Bronchial epithelial cell (primary cell): Measurements from ENCODE around the gene NLRX1. TPM values are rescaled to one million over a fixed set of nuclear protein-coding genes. Genes with fewer than 3 reads are reported as not detected.
A peak's percentile ranks its signal among the peaks of the same experiment; 100 is the strongest.

ENCODE experiments used
- DNase-seq: peaks from one replicate; pipeline ENCODE4 v3.0.0-alpha.2; 2010; ENCODE audit warnings: low read depth
- FAIRE-seq: peaks from 2 replicates; lab custom pipeline; 2011; peaks lifted over from hg19 to GRCh38; lab: Jason Lieb, UNC
- H3K27me3 ChIP-seq: 2 replicates; pipeline ENCODE4 v1.5.1; 2011; ENCODE audit warnings: low read length; ENCODE audit not compliant: control insufficient read depth, insufficient read depth
- H3K36me3 ChIP-seq: 2 replicates; pipeline ENCODE4 v1.5.1; 2011; ENCODE audit warnings: low read length; ENCODE audit not compliant: control insufficient read depth, insufficient read depth
- H3K4me3 ChIP-seq: 2 replicates; pipeline ENCODE4 v1.5.1; 2011; ENCODE audit warnings: mild to moderate bottlenecking, low read depth, low read length, control low read depth
- total RNA-seq: library from RNA; depleted of rRNA; stranded (reverse); fragments of >200 nt; gene quantifications from 2 replicates; pipeline ENCODE4 v1.2.1, GENCODE V29; 2014
- TF ChIP-seq, protein P1 (sequence below): IDR thresholded peaks from 2 replicates; pipeline ENCODE4 v1.5.1; 2011; ENCODE audit warnings: mild to moderate bottlenecking, moderate library complexity, low read length, control low read depth, inconsistent platforms; ENCODE audit not compliant: insufficient read depth, severe bottlenecking

The NLRX1 gene
- 13.7 and 44.8 TPM in 2 replicates for total RNA-seq

GRCh38 chr11:119168471-119169281, at the start of gene NLRX1:
Gene NLRX1 (plus strand): TSS chr11:119168725. CDS start chr11:119171404, 2,679 bp downstream.
- peak within 1 kb of the TSS; percentile 78 for H3K4me3 ChIP-seq
- DNase-seq (peak; percentile 59), FAIRE-seq (no peak)
- TF ChIP-seq, protein P1, sequence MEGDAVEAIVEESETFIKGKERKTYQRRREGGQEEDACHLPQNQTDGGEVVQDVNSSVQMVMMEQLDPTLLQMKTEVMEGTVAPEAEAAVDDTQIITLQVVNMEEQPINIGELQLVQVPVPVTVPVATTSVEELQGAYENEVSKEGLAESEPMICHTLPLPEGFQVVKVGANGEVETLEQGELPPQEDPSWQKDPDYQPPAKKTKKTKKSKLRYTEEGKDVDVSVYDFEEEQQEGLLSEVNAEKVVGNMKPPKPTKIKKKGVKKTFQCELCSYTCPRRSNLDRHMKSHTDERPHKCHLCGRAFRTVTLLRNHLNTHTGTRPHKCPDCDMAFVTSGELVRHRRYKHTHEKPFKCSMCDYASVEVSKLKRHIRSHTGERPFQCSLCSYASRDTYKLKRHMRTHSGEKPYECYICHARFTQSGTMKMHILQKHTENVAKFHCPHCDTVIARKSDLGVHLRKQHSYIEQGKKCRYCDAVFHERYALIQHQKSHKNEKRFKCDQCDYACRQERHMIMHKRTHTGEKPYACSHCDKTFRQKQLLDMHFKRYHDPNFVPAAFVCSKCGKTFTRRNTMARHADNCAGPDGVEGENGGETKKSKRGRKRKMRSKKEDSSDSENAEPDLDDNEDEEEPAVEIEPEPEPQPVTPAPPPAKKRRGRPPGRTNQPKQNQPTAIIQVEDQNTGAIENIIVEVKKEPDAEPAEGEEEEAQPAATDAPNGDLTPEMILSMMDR, result peak; percentile 92
- no peaks in the 10 kb centered on the region for H3K27me3 ChIP-seq
- peaks cover 1% of the 10 kb centered on the region for H3K36me3 ChIP-seq

DNA sequence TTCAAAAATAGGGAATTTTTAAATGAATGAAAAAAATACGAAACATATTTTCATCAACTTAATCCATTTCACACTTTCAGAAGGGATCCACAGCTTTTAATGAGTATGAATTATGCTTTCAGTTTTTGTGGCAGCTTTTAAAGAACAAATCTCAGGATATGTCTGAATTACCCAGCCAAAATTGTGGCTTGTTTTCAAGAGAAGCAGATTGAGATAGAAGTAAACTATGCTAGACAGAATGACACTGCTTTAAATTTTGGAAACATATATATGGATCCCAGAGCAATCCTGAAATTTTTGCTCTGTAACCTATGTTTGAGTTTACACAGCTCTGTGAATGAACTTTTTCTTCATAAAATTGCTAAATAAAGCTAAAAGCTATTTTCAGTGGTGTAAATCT, 49.6 kb upstream of the NLRX1 start:
- Histone ChIP-seq H3K36me3 (peaks cover 2% of the 10 kb centered on the region), H3K27me3 (no peaks in the 10 kb centered on the region), H3K4me3 (no peak overlapping the region)
- FAIRE-seq, result no peak
- TF ChIP-seq, protein P1, result no peak
- no peak for DNase-seq

DNA sequence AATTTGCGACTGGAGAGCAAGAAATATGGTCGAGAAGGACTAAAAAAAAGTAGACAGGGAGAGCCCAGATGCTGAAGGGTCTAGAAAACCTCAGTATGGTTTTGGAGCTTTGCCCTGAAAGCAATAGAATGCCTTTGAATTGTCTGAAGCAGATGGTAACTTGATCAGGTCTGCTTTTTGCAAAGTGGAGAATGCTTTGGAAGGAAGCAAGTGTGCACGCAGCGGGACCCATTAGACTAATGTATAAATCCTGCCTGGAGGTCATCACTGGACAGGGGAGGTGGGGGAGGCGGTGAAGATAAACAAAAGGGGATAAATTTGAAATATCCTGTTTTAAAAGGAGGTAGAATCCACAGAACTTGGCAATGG, 47.9 kb upstream of the NLRX1 start:
- H3K4me3 ChIP-seq, result peak overlapping the region; percentile 74
- FAIRE-seq, result no peak
- DNase-seq, result no peak
- H3K36me3 ChIP-seq, result peaks cover 3% of the 10 kb centered on the region
- TF ChIP-seq, protein P1, result no peak
- H3K27me3 ChIP-seq, result no peaks in the 10 kb centered on the region

DNA sequence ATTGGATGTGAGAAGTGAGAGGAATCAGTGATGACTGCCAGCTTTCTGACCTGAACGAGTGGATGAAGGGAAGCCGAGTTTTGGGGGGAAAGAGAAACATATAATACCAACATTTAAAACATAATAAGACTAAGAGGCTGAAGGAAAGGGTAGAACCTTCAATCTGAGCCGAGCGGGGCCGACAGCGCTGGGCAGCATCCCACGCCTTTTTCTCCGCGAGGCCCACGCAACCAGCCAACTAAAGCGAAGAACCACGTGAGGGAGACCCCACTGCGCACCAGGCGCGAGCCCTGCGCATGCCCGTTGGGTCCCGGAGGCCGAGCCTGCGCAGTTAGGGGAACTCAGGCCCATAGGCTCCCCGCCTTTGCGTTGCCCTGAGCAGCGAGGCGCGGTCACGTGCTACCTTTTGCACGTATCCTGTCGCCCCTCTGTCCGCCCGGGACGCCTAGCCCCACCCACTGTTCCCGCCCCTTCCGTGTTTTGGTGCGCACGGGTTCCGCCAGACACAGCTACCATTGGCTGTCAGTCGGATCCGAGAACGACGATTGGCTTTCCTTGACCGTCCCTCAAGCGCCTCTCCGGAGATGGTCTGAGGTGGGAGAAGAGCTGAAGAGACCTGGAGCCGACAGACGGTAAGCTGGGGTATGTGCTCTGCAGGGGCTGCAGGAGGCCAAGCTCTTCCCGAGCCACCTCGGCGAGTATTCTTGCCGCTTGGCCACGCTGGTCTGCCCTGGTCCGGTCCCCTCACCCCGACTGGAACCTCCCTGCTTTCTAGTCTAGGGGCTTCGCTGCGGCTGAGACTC, 47.3 kb upstream of the NLRX1 start, which contains the start of gene HINFP:
Gene HINFP (plus strand): TSS at position 573 of the 803 bp plus-strand sequence. CDS start 5,365 bp downstream, outside the sequence.
- TF ChIP-seq, protein P1, result no peak
- DNase-seq (peak; percentile 97), FAIRE-seq (no peak)
- Histone ChIP-seq H3K36me3 (peaks cover 3% of the 10 kb centered on the region), H3K4me3 (peak within 1 kb of the TSS; percentile 74), H3K27me3 (no peaks in the 10 kb centered on the region)

DNA sequence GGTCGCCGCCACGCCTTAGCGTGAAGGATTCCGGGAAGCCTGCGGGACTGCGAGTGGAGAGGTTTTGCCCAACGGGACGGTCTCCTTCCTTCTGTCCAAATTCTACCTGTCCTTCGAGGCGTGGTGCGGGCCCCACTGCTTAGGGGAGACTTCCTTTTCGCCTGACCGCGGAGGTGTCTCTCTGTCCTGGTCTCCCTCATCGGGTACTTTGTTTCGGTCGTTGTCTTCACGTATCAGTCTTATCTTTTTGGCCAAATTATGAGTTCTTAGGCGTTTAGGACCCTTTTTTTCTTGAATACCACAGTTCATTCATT, 46.8 kb upstream of the NLRX1 start:
- DNase-seq (no peak), FAIRE-seq (no peak)
- Histone ChIP-seq H3K36me3 (peaks cover 3% of the 10 kb centered on the region), H3K27me3 (no peaks in the 10 kb centered on the region), H3K4me3 (peak overlapping the region; percentile 74)
- TF ChIP-seq, protein P1, result no peak
